WERI-Rb-1 (cell line): ENCODE data around the gene ARAF.

ENCODE experiments used
- DNase-seq: peaks from one replicate; pipeline ENCODE4 v3.0.0-alpha.2; 2020
- H3K27ac ChIP-seq: fragments of 250-450 bp; sonication (Bioruptor Pico); 2 replicates; pipeline ENCODE4 v1.5.1; 2020; ENCODE audit warnings: mild to moderate bottlenecking, moderate library complexity
- H3K27me3 ChIP-seq: fragments of 250-450 bp; sonication (Bioruptor Pico); 2 replicates; pipeline ENCODE4 v1.5.1; 2021; ENCODE audit warnings: mild to moderate bottlenecking, low read depth, moderate library complexity; ENCODE audit not compliant: insufficient read depth, severe bottlenecking
- H3K36me3 ChIP-seq: fragments of 250-450 bp; sonication (Bioruptor Pico); 2 replicates; pipeline ENCODE4 v1.5.1; 2020; ENCODE audit warnings: mild to moderate bottlenecking, moderate library complexity
- H3K4me3 ChIP-seq: 2 replicates; pipeline ENCODE4 v1.5.1; 2011; ENCODE audit warnings: low read depth, mild to moderate bottlenecking, control low read depth, low read length
- H3K9me3 ChIP-seq: fragments of 250-450 bp; sonication (Bioruptor Pico); 2 replicates; pipeline ENCODE4 v1.5.1; 2021; ENCODE audit warnings: mild to moderate bottlenecking, moderate library complexity; ENCODE audit not compliant: severe bottlenecking
- CTCF ChIP-seq: IDR thresholded peaks from 2 replicates; pipeline ENCODE4 v1.5.1; 2011; ENCODE audit warnings: low read depth, mild to moderate bottlenecking, control low read depth, inconsistent platforms, low read length

Gene ARAF

GRCh38 chrX:47577901-47578300, 16.9 kb downstream of the ARAF start:
- Histone ChIP-seq H3K9me3 (no peaks in the 10 kb centered on the region), H3K4me3 (no peak overlapping the region), H3K36me3 (no peaks in the 10 kb centered on the region), H3K27me3 (peaks cover 12% of the 10 kb centered on the region), H3K27ac (no peak overlapping the region)
- DNase-seq: no peak
- no peak for TF ChIP-seq CTCF

- Histone ChIP-seq H3K4me3 (no peak overlapping the region), H3K9me3 (no peaks in the 10 kb centered on the region)
Measured at GRCh38 chrX:47578692-47579091, 17.7 kb downstream of the ARAF start.

GRCh38 chrX:47579537-47579936, 18.5 kb downstream of the ARAF start:
- Histone ChIP-seq H3K27me3 (peaks cover 9% of the 10 kb centered on the region), H3K36me3 (no peaks in the 10 kb centered on the region), H3K4me3 (no peak overlapping the region), H3K9me3 (no peaks in the 10 kb centered on the region), H3K27ac (no peak overlapping the region)
- no peak for DNase-seq
- no peak for TF ChIP-seq CTCF

More at GRCh38 chrX:47578692-47579091, 17.7 kb downstream of the ARAF start:
- no peak for TF ChIP-seq CTCF
- no peaks in the 10 kb centered on the region for H3K36me3 ChIP-seq
- H3K27me3 ChIP-seq: peaks cover 9% of the 10 kb centered on the region
- H3K27ac ChIP-seq: no peak overlapping the region
- DNase-seq: no peak

- no peak for TF ChIP-seq CTCF
- H3K36me3 ChIP-seq: no peaks in the 10 kb centered on the region
- H3K27ac ChIP-seq: no peak within 1 kb of the TSS
- H3K4me3 ChIP-seq: no peak within 1 kb of the TSS
- H3K27me3 ChIP-seq: peaks cover 9% of the 10 kb centered on the region
- no peaks in the 10 kb centered on the region for H3K9me3 ChIP-seq
- DNase-seq: no peak
Measured at GRCh38 chrX:47581731-47582647, 21.0 kb downstream of the ARAF start, which contains the start of gene TIMP1. Gene TIMP1, plus strand, starts transcription at chrX:47582436. Its CDS starts 980 bp downstream, at chrX:47583416.

GRCh38 chrX:47583240-47583861, 22.3 kb downstream of the ARAF start:
- H3K27me3 ChIP-seq: peaks cover 9% of the 10 kb centered on the region
- no peaks in the 10 kb centered on the region for H3K9me3 ChIP-seq
- no peaks in the 10 kb centered on the region for H3K36me3 ChIP-seq
- H3K27ac ChIP-seq: no peak overlapping the region
- TF ChIP-seq CTCF: no peak
- DNase-seq: no peak
- H3K4me3 ChIP-seq: no peak overlapping the region
